Mesenchymal stem cell (in vitro differentiated cells and primary cell): Measurements from ENCODE around the gene HDAC4.

Source experiments
- DNase-seq: peaks from one replicate; pipeline ENCODE4 v3.0.0-alpha.2; 2013
- H2AFZ ChIP-seq: one replicate; pipeline ENCODE4 v1.6.1; 2013; ENCODE audit warnings: low read depth, mild to moderate bottlenecking, control low read depth, inconsistent platforms, low read length, moderate library complexity
- H2AK5ac ChIP-seq: 2 replicates; pipeline ENCODE4 v1.6.1; 2013; ENCODE audit warnings: low read length, moderate library complexity, mild to moderate bottlenecking, inconsistent platforms; ENCODE audit not compliant: severe bottlenecking
- H2BK120ac ChIP-seq: one replicate; pipeline ENCODE4 v1.6.1; 2013; ENCODE audit warnings: low read depth, mild to moderate bottlenecking, inconsistent platforms, low read length, moderate library complexity
- H2BK12ac ChIP-seq, 2 experiments: one replicate each; pipeline ENCODE4 v1.6.1; 2013; ENCODE audit warnings: inconsistent platforms in 2 of 2, low read length in 2 of 2, mild to moderate bottlenecking in 2 of 2, moderate library complexity in 2 of 2, control low read depth in 1 of 2
- H2BK15ac ChIP-seq: one replicate; pipeline ENCODE4 v1.6.1; 2013; ENCODE audit warnings: mild to moderate bottlenecking, low read depth, inconsistent platforms; ENCODE audit not compliant: poor library complexity, severe bottlenecking
- H2BK5ac ChIP-seq: 2 replicates; pipeline ENCODE4 v1.6.1; 2013; ENCODE audit warnings: low read depth, mild to moderate bottlenecking, low read length, control low read depth, inconsistent platforms; ENCODE audit not compliant: poor library complexity, severe bottlenecking
- H3K14ac ChIP-seq, 2 experiments: one replicate each; pipeline ENCODE4 v1.6.1; 2013; ENCODE audit warnings: inconsistent platforms in 2 of 2, low read length in 2 of 2, control low read depth in 1 of 2, mild to moderate bottlenecking in 1 of 2, moderate library complexity in 1 of 2
- H3K18ac ChIP-seq, 2 experiments: one replicate each; pipeline ENCODE4 v1.6.1; 2013; ENCODE audit warnings: inconsistent platforms in 2 of 2, low read length in 2 of 2, control low read depth in 1 of 2, low read depth in 1 of 2, mild to moderate bottlenecking in 1 of 2
- H3K23ac ChIP-seq, 2 experiments: one replicate each; pipeline ENCODE4 v1.6.1; 2013; ENCODE audit warnings: inconsistent platforms in 2 of 2, low read length in 2 of 2, mild to moderate bottlenecking in 2 of 2, moderate library complexity in 2 of 2, control low read depth in 1 of 2
- H3K27ac ChIP-seq: 2 replicates; pipeline ENCODE4 v1.5.1; 2013; ENCODE audit warnings: mild to moderate bottlenecking, moderate library complexity, low read length, control low read depth, inconsistent platforms; ENCODE audit not compliant: poor library complexity, severe bottlenecking
- H3K27me3 ChIP-seq, 2 experiments: 2 replicates each; pipeline versions ENCODE4 v1.6.1 to v1.7.0; 2013; ENCODE audit warnings: low read length in 2 of 2, mild to moderate bottlenecking in 2 of 2, moderate library complexity in 2 of 2, control low read depth in 1 of 2, inconsistent platforms in 1 of 2; ENCODE audit not compliant: control insufficient read depth in 1 of 2, insufficient read depth in 1 of 2
- H3K36me3 ChIP-seq, 2 experiments: 2 replicates each; pipeline versions ENCODE4 v1.6.1 to v1.7.0; 2013; ENCODE audit warnings: low read length in 2 of 2, control low read depth in 1 of 2, inconsistent platforms in 1 of 2, low read depth in 1 of 2, mild to moderate bottlenecking in 1 of 2; ENCODE audit not compliant: insufficient read depth in 2 of 2, control insufficient read depth in 1 of 2
- H3K4ac ChIP-seq, 2 experiments: one replicate each; pipeline ENCODE4 v1.6.1; 2013; ENCODE audit warnings: inconsistent platforms in 2 of 2, low read length in 2 of 2, mild to moderate bottlenecking in 2 of 2, moderate library complexity in 2 of 2, control low read depth in 1 of 2, low read depth in 1 of 2
- H3K4me1 ChIP-seq: 2 replicates; pipeline ENCODE4 v1.6.1; 2013; ENCODE audit warnings: low read depth, low read length, control low read depth; ENCODE audit not compliant: control insufficient read depth, insufficient read depth
- H3K4me2 ChIP-seq: 2 replicates; pipeline ENCODE4 v1.6.1; 2013; ENCODE audit warnings: low read length, mild to moderate bottlenecking, inconsistent platforms; ENCODE audit not compliant: poor library complexity, severe bottlenecking
- H3K4me3 ChIP-seq, 2 experiments: 2 replicates each; pipeline versions ENCODE4 v1.5.1 to v1.7.0; 2013; ENCODE audit warnings: low read length in 2 of 2, mild to moderate bottlenecking in 2 of 2, control low read depth in 1 of 2, low read depth in 1 of 2; ENCODE audit not compliant: insufficient read depth in 1 of 2
- H3K79me1 ChIP-seq: replicated peaks from 2 replicates; pipeline ENCODE4 v1.6.1; 2013; ENCODE audit warnings: mild to moderate bottlenecking, control low read depth, low read length, inconsistent platforms; ENCODE audit not compliant: poor library complexity, severe bottlenecking
- H3K9ac ChIP-seq: 2 replicates; pipeline ENCODE4 v1.7.0; 2013; ENCODE audit warnings: mild to moderate bottlenecking, low read length, moderate library complexity
- H3K9me3 ChIP-seq: 2 replicates; pipeline ENCODE4 v1.7.0; 2013; ENCODE audit warnings: mild to moderate bottlenecking, low read length; ENCODE audit not compliant: control insufficient read depth
- H4K8ac ChIP-seq: one replicate; pipeline ENCODE4 v1.6.1; 2013; ENCODE audit warnings: inconsistent platforms, mild to moderate bottlenecking, low read length, moderate library complexity
- H4K91ac ChIP-seq: one replicate; pipeline ENCODE4 v1.6.1; 2013; ENCODE audit warnings: mild to moderate bottlenecking, low read length, inconsistent platforms
- WGBS: methylation state at CpG from one replicate; pipeline ENCODE4 v1.1.7; 2013; ENCODE audit warnings: mixed read lengths; 5-methylcytosine and 5-hydroxymethylcytosine counted together

HDAC4 gene

GRCh38 chr2:239103125-239104098, 297.4 kb downstream of the HDAC4 start:
- Histone ChIP-seq H3K36me3 (peaks cover 36 to 76% of the 10 kb centered on the region in 2 experiments), H4K8ac (no peak overlapping the region), H3K9me3 (no peaks in the 10 kb centered on the region), H2BK15ac (peak overlapping the region; percentile 1), H3K27ac (no peak overlapping the region), H3K23ac (no peak overlapping the region), H4K91ac (no peak overlapping the region), H3K4me1 (peaks cover 5% of the 10 kb centered on the region), H3K4ac (no peak overlapping the region), H3K14ac (no peak overlapping the region), H2AK5ac (no peak overlapping the region), H2BK120ac (no peak overlapping the region), H3K4me3 (peak overlapping the region in 1 of 2 experiments; percentile 3), H2AFZ (no peak overlapping the region), H3K9ac (no peak overlapping the region), H3K4me2 (no peak overlapping the region), H2BK5ac (no peak overlapping the region), H3K27me3 (no peaks in the 10 kb centered on the region), H3K18ac (no peak overlapping the region), H2BK12ac (no peak overlapping the region), H3K79me1 (no peaks in the 10 kb centered on the region)
- DNase-seq, result no peak
- WGBS, result 95% methylated on average over 30 of the region's 30 CpGs

DNA sequence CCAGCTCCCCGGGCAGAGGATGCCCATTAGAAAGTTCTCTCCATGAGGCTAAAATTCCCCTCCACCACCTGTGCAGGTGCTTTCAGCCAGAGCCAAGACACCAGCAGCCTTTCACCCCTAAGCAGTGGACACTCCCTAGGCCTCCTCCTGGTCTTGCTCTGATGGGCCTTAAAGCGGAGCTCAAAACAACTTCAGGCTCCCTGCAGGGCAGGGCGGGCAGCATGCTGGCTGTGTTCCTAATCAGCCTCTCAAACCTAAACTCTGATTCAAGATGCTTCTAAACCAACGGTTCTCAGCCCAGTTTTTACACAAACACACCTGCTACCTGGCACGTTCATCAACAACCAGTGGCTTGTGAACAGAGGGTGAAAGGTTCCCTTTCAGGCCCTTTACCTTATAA, 298.6 kb downstream of the HDAC4 start:
- no peak for DNase-seq

GRCh38 chr2:239101807-239102206, 299.0 kb downstream of the HDAC4 start:
- no peak overlapping the region for H2BK5ac ChIP-seq
- H3K4me2 ChIP-seq, result no peak overlapping the region
- no peak overlapping the region for H2BK120ac ChIP-seq
- peaks cover 3% of the 10 kb centered on the region for H3K4me1 ChIP-seq
- H4K91ac ChIP-seq, result no peak overlapping the region
- no peaks in the 10 kb centered on the region for H3K27me3 ChIP-seq
- no peak overlapping the region for H3K9ac ChIP-seq
- H2BK12ac ChIP-seq, result no peak overlapping the region
- no peak for DNase-seq
- H3K18ac ChIP-seq, result no peak overlapping the region
- H3K36me3 ChIP-seq, result peaks cover 30 to 74% of the 10 kb centered on the region in 2 experiments
- H2AFZ ChIP-seq, result no peak overlapping the region
- no peak overlapping the region for H2BK15ac ChIP-seq
- no peak overlapping the region for H3K14ac ChIP-seq
- no peaks in the 10 kb centered on the region for H3K79me1 ChIP-seq
- no peak overlapping the region for H3K4ac ChIP-seq
- WGBS, result 91% methylated on average over 24 of the region's 24 CpGs
- no peak overlapping the region for H3K27ac ChIP-seq
- H2AK5ac ChIP-seq, result no peak overlapping the region
- H3K23ac ChIP-seq, result no peak overlapping the region
- H3K4me3 ChIP-seq, result no peak overlapping the region
- no peaks in the 10 kb centered on the region for H3K9me3 ChIP-seq
- no peak overlapping the region for H4K8ac ChIP-seq

More for the DNA sequence above, 298.6 kb downstream of the HDAC4 start:
- no peak overlapping the region for H2BK15ac ChIP-seq
- 88% methylated on average over 5 of the region's 5 CpGs for WGBS
- peaks cover 35 to 74% of the 10 kb centered on the region in 2 experiments for H3K36me3 ChIP-seq
- H3K14ac ChIP-seq, result no peak overlapping the region
- H3K27me3 ChIP-seq, result no peaks in the 10 kb centered on the region
- H2BK12ac ChIP-seq, result no peak overlapping the region
- H3K23ac ChIP-seq, result no peak overlapping the region
- H3K4me3 ChIP-seq, result no peak overlapping the region
- H3K4me1 ChIP-seq, result peaks cover 3% of the 10 kb centered on the region
- H4K8ac ChIP-seq, result no peak overlapping the region
- no peak overlapping the region for H3K18ac ChIP-seq
- H2AFZ ChIP-seq, result no peak overlapping the region
- no peak overlapping the region for H2BK5ac ChIP-seq
- H3K9me3 ChIP-seq, result no peaks in the 10 kb centered on the region
- H2AK5ac ChIP-seq, result no peak overlapping the region
- H2BK120ac ChIP-seq, result no peak overlapping the region
- H3K79me1 ChIP-seq, result no peaks in the 10 kb centered on the region
- H3K27ac ChIP-seq, result no peak overlapping the region
- H3K4ac ChIP-seq, result no peak overlapping the region
- H4K91ac ChIP-seq, result no peak overlapping the region
- no peak overlapping the region for H3K4me2 ChIP-seq
- H3K9ac ChIP-seq, result no peak overlapping the region

DNA sequence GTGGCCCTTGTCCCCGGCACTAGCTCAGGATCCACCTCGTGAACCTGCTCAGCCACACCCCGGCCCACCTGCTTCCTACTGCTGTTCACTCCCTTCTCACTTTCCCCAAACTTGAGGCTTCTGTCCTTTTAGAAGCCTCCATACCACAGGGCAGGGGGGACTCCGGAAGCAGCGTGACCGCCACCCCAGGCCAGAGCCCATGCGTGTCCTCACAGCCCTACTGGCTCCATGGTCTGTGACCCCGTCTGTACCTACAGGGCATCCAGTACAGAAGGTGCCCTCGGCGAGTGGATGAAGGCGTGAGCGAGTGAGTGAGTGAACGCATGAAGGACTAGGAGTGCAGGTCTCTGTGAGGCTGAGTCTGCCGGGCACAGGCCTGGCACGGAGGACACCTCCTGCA, 299.7 kb downstream of the HDAC4 start:
- Histone ChIP-seq H3K4me1 (peaks cover 3% of the 10 kb centered on the region), H3K79me1 (no peaks in the 10 kb centered on the region), H3K36me3 (peaks cover 30 to 73% of the 10 kb centered on the region in 2 experiments), H2BK15ac (no peak overlapping the region), H2AFZ (no peak overlapping the region), H3K4me2 (no peak overlapping the region), H3K9me3 (no peaks in the 10 kb centered on the region), H2BK12ac (no peak overlapping the region), H2AK5ac (no peak overlapping the region), H2BK120ac (no peak overlapping the region), H4K8ac (no peak overlapping the region), H2BK5ac (no peak overlapping the region), H4K91ac (no peak overlapping the region), H3K27ac (no peak overlapping the region), H3K4ac (no peak overlapping the region), H3K27me3 (no peaks in the 10 kb centered on the region), H3K18ac (no peak overlapping the region), H3K4me3 (no peak overlapping the region), H3K14ac (no peak overlapping the region), H3K9ac (no peak overlapping the region), H3K23ac (no peak overlapping the region)
- DNase-seq, result no peak
- 98% methylated on average over 15 of the region's 15 CpGs for WGBS
